Activated T-helper 2 cell treated with anti-CD3 and anti-CD28 coated beads, Interferon-gamma antibody, Interleukin-2, Interleukin-4, amounts not matched to agents 10 μg/mL and 5 μg/mL and 100 μg/mL, durations not matched to agents 14 hours and 24 hours and 36 hours (primary cell): ENCODE data around the gene ZNF41. TPM values are rescaled to one million over a fixed set of nuclear protein-coding genes. Genes with fewer than 3 reads are reported as not detected.
"Not testable (repeated sequence)": the region's sequence is repeated elsewhere in the genome, so short reads cannot be mapped to it uniquely, and the experiment has no call there.

Experiments used
- DNase-seq: peaks from one replicate; pipeline ENCODE4 v3.0.0; 2021; ENCODE audit warnings: low spot score
- H3K27ac Mint-ChIP-seq: one replicate; pipeline ENCODE4 v1.8.0; 2021; ENCODE audit warnings: mixed read lengths
- H3K27me3 Mint-ChIP-seq: one replicate; pipeline ENCODE4 v1.8.0; 2021; ENCODE audit warnings: low read depth, mixed read lengths
- H3K36me3 Mint-ChIP-seq: one replicate; pipeline ENCODE4 v1.8.0; 2021; ENCODE audit warnings: low read depth, mixed read lengths
- H3K4me1 Mint-ChIP-seq: one replicate; pipeline ENCODE4 v1.8.0; 2021; ENCODE audit warnings: low read depth, mixed read lengths
- H3K4me3 Mint-ChIP-seq: one replicate; pipeline ENCODE4 v1.8.0; 2021; ENCODE audit warnings: low read depth, mild to moderate bottlenecking, moderate library complexity, mixed read lengths
- H3K9me3 Mint-ChIP-seq: one replicate; pipeline ENCODE4 v1.8.0; 2021; ENCODE audit warnings: mixed read lengths
- intact Hi-C: fragments of 100-400 bp; cut with micrococcal nuclease; formaldehyde crosslinking; loops from one replicate; pipeline ENCODE4 v1.15.1; 2023
- total RNA-seq: library from RNA; stranded (reverse); gene quantifications from 2 replicates; pipeline ENCODE4 v1.2.3, GENCODE V29; 2022

The ZNF41 gene
- total RNA-seq: 8.7 and 9.7 TPM in 2 replicates

- H3K4me1 Mint-ChIP-seq: peaks cover 25% of the 10 kb centered on the region
- peak; percentile 63 for DNase-seq
- H3K27ac Mint-ChIP-seq: peak within 1 kb of the TSS; percentile 90
- no peaks in the 10 kb centered on the region for H3K27me3 Mint-ChIP-seq
- no peaks in the 10 kb centered on the region for H3K9me3 Mint-ChIP-seq
- intact Hi-C loops: loop anchor here (1.0 to 10.0 kb wide), 4 partner anchors 80 to 337 kb away; partner anchors contain the start of genes ARAF, RBM10 and UBA1
- peaks cover 16% of the 10 kb centered on the region for H3K36me3 Mint-ChIP-seq
- H3K4me3 Mint-ChIP-seq: peak within 1 kb of the TSS; percentile 89
Measured at GRCh38 chrX:47482512-47483305, at the start of gene ZNF41. ZNF41 (minus strand) TSS chrX:47483222; CDS start chrX:47467481, 15,741 bp downstream.

GRCh38 chrX:47530049-47530448 is 47.0 kb upstream of the ZNF41 start:
- Mint-ChIP-seq H3K27ac (no peak overlapping the region), H3K4me1 (no peaks in the 10 kb centered on the region)

GRCh38 chrX:47529548-47529947 is 46.5 kb upstream of the ZNF41 start:
- Mint-ChIP-seq H3K4me3 (no peak overlapping the region), H3K27ac (no peak overlapping the region), H3K36me3 (no peaks in the 10 kb centered on the region), H3K4me1 (no peaks in the 10 kb centered on the region), H3K27me3 (no peaks in the 10 kb centered on the region), H3K9me3 (no peaks in the 10 kb centered on the region)
- no peak for DNase-seq
- intact Hi-C loops: no loop called here

More at GRCh38 chrX:47530049-47530448, 47.0 kb upstream of the ZNF41 start:
- H3K36me3 Mint-ChIP-seq: no peaks in the 10 kb centered on the region
- H3K27me3 Mint-ChIP-seq: no peaks in the 10 kb centered on the region
- no peak for DNase-seq
- H3K9me3 Mint-ChIP-seq: no peaks in the 10 kb centered on the region
- H3K4me3 Mint-ChIP-seq: no peak overlapping the region
- intact Hi-C loops: no loop called here

GRCh38 chrX:47523713-47524166 is 40.7 kb upstream of the ZNF41 start:
- peaks cover 2% of the 10 kb centered on the region for H3K27me3 Mint-ChIP-seq
- H3K4me3 Mint-ChIP-seq: peak overlapping the region; percentile 72
- H3K4me1 Mint-ChIP-seq: peaks cover 4% of the 10 kb centered on the region

GRCh38 chrX:47523297-47523696 is 40.3 kb upstream of the ZNF41 start:
- Mint-ChIP-seq H3K36me3 (no peaks in the 10 kb centered on the region), H3K27ac (no peak overlapping the region), H3K4me1 (peaks cover 4% of the 10 kb centered on the region), H3K4me3 (peak overlapping the region; percentile 72), H3K27me3 (peaks cover 2% of the 10 kb centered on the region), H3K9me3 (no peaks in the 10 kb centered on the region)
- intact Hi-C loops: loop anchor here (1.0 to 2.0 kb wide), 2 partner anchors 138 to 330 kb away; partner anchors contain the start of gene UBA1
- DNase-seq: peak; percentile 69

More at GRCh38 chrX:47523713-47524166, 40.7 kb upstream of the ZNF41 start:
- no peak for DNase-seq
- Mint-ChIP-seq H3K9me3 (no peaks in the 10 kb centered on the region), H3K36me3 (no peaks in the 10 kb centered on the region), H3K27ac (no peak overlapping the region)
- intact Hi-C loops: loop anchor here (1.0 to 2.0 kb wide), 2 partner anchors 139 to 330 kb away; partner anchors contain the start of gene UBA1

- no peak for DNase-seq
- Mint-ChIP-seq H3K36me3 (no peaks in the 10 kb centered on the region), H3K27me3 (peaks cover 5% of the 10 kb centered on the region), H3K27ac (no peak overlapping the region), H3K4me1 (peaks cover 7% of the 10 kb centered on the region), H3K9me3 (no peaks in the 10 kb centered on the region), H3K4me3 (no peak overlapping the region)
- intact Hi-C loops: no loop called here
Measured at GRCh38 chrX:47518144-47518543, 35.1 kb upstream of the ZNF41 start.

- intact Hi-C loops: no loop called here
- H3K9me3 Mint-ChIP-seq: no peaks in the 10 kb centered on the region
- no peak for DNase-seq
- H3K4me1 Mint-ChIP-seq: peaks cover 5% of the 10 kb centered on the region
- H3K36me3 Mint-ChIP-seq: no peaks in the 10 kb centered on the region
- H3K27ac Mint-ChIP-seq: no peak overlapping the region
- no peak overlapping the region for H3K4me3 Mint-ChIP-seq
- peaks cover 8% of the 10 kb centered on the region for H3K27me3 Mint-ChIP-seq
Measured at GRCh38 chrX:47515941-47516665, 33.1 kb upstream of the ZNF41 start.

- peaks cover 8% of the 10 kb centered on the region for H3K27me3 Mint-ChIP-seq
- no peaks in the 10 kb centered on the region for H3K36me3 Mint-ChIP-seq
- DNase-seq: no peak
- H3K9me3 Mint-ChIP-seq: no peaks in the 10 kb centered on the region
- intact Hi-C loops: no loop called here
- H3K27ac Mint-ChIP-seq: no peak overlapping the region
- no peak overlapping the region for H3K4me3 Mint-ChIP-seq
- peaks cover 5% of the 10 kb centered on the region for H3K4me1 Mint-ChIP-seq
Measured at GRCh38 chrX:47514533-47515235, 31.7 kb upstream of the ZNF41 start.

- H3K27me3 Mint-ChIP-seq, H3K36me3 Mint-ChIP-seq, H3K4me1 Mint-ChIP-seq, DNase-seq, intact Hi-C loops, H3K9me3 Mint-ChIP-seq: not testable (repeated sequence)
- Mint-ChIP-seq H3K4me3 (peak overlapping the region; percentile 73), H3K27ac (peak overlapping the region; percentile 17)
Measured at GRCh38 chrX:47513034-47513965, 30.3 kb upstream of the ZNF41 start.

GRCh38 chrX:47512383-47512782 is 29.4 kb upstream of the ZNF41 start:
- peak overlapping the region; percentile 39 for H3K4me3 Mint-ChIP-seq
- H3K27me3 Mint-ChIP-seq, H3K36me3 Mint-ChIP-seq, DNase-seq, H3K9me3 Mint-ChIP-seq, intact Hi-C loops, H3K27ac Mint-ChIP-seq, H3K4me1 Mint-ChIP-seq: not testable (repeated sequence)

GRCh38 chrX:47507153-47507867 is 24.3 kb upstream of the ZNF41 start:
- Mint-ChIP-seq H3K4me1 (no peaks in the 10 kb centered on the region), H3K4me3 (no peak overlapping the region), H3K36me3 (no peaks in the 10 kb centered on the region), H3K27me3 (peaks cover 3% of the 10 kb centered on the region), H3K27ac (no peak overlapping the region), H3K9me3 (no peaks in the 10 kb centered on the region)
- no peak for DNase-seq
- intact Hi-C loops: no loop called here
